ENCODE data around the gene TRIM63.
"Not testable (repeated sequence)": the region's sequence is repeated elsewhere in the genome, so short reads cannot be mapped to it uniquely, and the experiment has no call there.

DNA sequence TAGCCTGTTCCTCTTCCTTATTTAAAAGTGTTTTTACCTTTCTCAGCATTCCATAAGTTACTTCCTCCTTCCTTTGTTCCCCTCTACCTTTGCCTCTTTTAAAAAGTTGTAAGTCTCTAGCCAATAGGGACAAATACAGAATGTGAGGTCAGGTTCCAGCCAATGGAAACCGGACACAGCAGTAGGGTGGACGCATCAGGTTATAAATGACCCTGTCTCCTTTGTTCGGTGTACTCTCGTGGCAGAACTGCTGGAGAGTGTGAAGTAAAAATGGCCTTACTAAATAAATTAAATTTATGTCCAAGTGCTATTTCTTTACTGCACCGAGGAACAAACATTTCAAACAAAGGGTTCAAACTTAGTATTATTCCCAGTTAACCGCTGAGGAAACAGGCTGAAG, 26.1 kb upstream of the TRIM63 start:
- TF ChIP-seq, protein P1, sequence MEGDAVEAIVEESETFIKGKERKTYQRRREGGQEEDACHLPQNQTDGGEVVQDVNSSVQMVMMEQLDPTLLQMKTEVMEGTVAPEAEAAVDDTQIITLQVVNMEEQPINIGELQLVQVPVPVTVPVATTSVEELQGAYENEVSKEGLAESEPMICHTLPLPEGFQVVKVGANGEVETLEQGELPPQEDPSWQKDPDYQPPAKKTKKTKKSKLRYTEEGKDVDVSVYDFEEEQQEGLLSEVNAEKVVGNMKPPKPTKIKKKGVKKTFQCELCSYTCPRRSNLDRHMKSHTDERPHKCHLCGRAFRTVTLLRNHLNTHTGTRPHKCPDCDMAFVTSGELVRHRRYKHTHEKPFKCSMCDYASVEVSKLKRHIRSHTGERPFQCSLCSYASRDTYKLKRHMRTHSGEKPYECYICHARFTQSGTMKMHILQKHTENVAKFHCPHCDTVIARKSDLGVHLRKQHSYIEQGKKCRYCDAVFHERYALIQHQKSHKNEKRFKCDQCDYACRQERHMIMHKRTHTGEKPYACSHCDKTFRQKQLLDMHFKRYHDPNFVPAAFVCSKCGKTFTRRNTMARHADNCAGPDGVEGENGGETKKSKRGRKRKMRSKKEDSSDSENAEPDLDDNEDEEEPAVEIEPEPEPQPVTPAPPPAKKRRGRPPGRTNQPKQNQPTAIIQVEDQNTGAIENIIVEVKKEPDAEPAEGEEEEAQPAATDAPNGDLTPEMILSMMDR (conservative IDR thresholded peaks at IDR 0.05 in 1 of 2, IDR thresholded peaks at IDR 0.05 in 1 of 2; ENCODE audit: low read depth in 1 of 2, low read length in 2 of 2), result not testable (repeated sequence)
- TF ChIP-seq EZH2 (IDR thresholded peaks at IDR 0.05; ENCODE audit: low read length, missing control alignments), result not testable (repeated sequence)
